ENCODE measurements around the gene CNTN2.

DNA sequence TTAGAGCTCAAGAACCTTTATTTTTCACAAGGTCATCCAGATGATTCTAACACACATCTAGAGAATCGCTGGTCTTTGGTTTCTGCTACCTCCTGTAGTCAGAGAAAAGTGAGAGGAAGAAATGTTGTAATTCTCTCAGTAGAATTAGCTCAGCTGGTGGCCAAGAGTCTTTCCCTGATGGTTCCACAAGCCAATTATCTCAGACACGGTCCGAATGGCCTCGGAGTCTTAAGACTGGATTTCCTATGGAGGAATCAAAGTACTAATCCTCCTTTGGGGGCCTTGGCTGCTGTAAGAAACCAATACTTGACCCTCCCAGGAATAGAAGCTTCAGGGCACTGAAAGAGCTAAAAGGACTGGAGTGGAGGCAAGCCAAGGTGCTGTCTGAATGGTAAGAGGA, 39.4 kb downstream of the CNTN2 start:
- no peak for TF ChIP-seq TAF1 (IDR thresholded peaks at IDR 0.05; ENCODE audit: borderline replicate concordance, insufficient read depth, low read length)
- TF ChIP-seq POLR2AphosphoS5 (IDR thresholded peaks at IDR 0.05; ENCODE audit: low read depth, low read length): no peak
- TF ChIP-seq REST (IDR thresholded peaks at IDR 0.05; ENCODE audit: insufficient read depth in 1 of 2, low read depth in 2 of 2, low read length in 2 of 2): no peak
